Adrenal gland (tissue), 5 donors: ENCODE data around the gene PBX3.

ENCODE experiments used
- CTCF ChIP-seq, 6 experiments: fragments of 450-650 bp in 4 of 6; fragments of 200-600 bp in 2 of 6; sonication (generic) in 1 of 6; IDR thresholded peaks; 1 replicate in 5 of 6; 2 replicates in 1 of 6; pipeline versions ENCODE4 v1.5.1 to v1.8.0; 2016 to 2021; ENCODE audit warnings: antibody characterized with exemption in 6 of 6, mild to moderate bottlenecking in 2 of 6, moderate library complexity in 1 of 6
- POLR2A ChIP-seq, 2 donors: fragments of 450-650 bp; IDR thresholded peaks; one replicate each; pipeline ENCODE4 v1.6.1; 2017; ENCODE audit warnings: antibody characterized with exemption in 2 of 2, mild to moderate bottlenecking in 2 of 2, moderate library complexity in 1 of 2
- donor health status: DM: no; HTN: no; CAD: no.

GRCh38 chr9:125795970-125796596 is 48.9 kb downstream of the PBX3 start:
- TF ChIP-seq CTCF (IDR thresholded peaks at IDR 0.05) (no peak), POLR2A (IDR thresholded peaks at IDR 0.05) (no peak)
